HG03432 (cell line): Measurements from ENCODE around the gene DEF6.

ENCODE experiments used
- ATAC-seq: cut with Tn5 transposase; IDR thresholded peaks from one replicate; pipeline ENCODE4 v1.9.1; 2021; ENCODE audit warnings: mild to moderate bottlenecking, moderate library complexity; ENCODE audit not compliant: unreplicated experiment

Gene DEF6

DNA sequence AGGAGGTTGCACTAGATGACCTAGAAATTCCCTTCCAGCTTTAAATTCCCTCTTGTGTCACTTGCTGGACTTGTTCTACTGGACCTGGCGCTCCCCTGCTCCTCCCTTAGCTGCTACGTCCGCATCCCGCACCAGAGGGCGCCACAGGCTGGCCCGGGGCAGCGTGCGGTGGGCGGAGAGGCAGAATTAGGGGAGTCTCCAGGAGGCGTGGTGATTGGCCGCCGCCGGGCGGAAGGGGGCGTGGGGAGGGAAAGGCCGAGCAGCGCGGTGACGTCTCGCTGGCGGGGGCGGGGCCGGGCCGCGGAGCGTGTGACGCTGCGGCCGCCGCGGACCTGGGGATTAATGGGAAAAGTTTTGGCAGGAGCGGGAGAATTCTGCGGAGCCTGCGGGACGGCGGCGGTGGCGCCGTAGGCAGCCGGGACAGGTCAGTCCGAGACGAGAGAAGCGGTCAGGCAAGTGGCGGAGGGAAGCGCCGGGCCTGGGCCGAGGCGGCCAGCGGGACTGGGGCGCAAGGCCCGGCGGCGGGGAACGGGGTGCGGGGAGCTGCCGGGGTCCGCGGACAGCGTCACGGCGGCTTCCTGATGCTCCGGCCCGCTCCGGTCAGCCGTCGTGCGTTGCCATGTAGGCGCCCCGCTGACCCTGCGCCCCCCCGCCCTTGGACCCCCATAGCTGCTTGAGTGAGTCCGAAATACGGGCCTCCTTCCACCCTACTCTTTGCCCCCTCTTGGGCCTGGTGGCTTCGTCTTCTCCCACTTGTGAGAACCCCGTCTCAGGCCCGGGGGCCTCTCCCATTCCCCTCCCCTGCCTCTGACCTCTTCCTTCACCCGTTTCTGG lies 44.9 kb downstream of the DEF6 start, which contains the start of gene PPARD:
Gene PPARD (plus strand): TSS at position 301 of the 834 bp plus-strand sequence. CDS start 68,530 bp downstream, outside the sequence.
- peak; percentile 98 for ATAC-seq

DNA sequence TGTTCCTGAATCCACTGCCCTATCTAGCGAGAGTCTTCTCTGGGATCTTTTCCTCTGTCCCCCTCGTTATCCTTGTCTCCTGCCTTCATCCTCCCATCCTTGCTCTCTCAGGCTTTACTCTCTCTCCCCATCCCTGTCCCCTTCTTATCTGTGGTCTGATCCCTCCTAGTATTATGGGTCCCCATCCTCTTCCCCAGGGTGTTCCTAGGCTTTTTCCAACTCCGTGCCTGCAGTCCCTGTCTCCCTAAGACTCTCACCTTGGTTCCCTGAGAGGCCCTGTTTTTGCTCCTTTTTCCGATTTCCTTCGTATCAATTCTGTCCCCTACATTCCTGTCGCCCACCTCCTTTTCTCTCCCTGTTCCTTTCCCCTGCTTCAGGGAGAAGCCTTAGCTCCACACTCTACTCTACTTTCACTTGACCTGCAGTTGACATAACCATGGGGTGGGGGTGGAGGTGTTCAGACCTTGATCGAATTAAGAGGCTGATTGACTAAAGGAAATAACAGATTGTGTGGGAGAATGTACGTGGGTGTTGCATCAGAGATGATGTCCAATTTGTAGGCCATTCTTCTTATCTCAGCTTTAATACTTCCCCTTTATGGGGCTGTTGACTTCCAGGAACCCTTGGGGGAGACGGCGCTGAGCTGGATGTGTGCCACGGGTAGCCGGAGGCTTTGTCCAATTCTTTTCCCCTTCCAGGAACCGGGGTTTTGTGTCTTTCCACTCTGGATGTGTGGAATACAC lies 45.6 kb downstream of the DEF6 start:
- ATAC-seq, result no peak

DNA sequence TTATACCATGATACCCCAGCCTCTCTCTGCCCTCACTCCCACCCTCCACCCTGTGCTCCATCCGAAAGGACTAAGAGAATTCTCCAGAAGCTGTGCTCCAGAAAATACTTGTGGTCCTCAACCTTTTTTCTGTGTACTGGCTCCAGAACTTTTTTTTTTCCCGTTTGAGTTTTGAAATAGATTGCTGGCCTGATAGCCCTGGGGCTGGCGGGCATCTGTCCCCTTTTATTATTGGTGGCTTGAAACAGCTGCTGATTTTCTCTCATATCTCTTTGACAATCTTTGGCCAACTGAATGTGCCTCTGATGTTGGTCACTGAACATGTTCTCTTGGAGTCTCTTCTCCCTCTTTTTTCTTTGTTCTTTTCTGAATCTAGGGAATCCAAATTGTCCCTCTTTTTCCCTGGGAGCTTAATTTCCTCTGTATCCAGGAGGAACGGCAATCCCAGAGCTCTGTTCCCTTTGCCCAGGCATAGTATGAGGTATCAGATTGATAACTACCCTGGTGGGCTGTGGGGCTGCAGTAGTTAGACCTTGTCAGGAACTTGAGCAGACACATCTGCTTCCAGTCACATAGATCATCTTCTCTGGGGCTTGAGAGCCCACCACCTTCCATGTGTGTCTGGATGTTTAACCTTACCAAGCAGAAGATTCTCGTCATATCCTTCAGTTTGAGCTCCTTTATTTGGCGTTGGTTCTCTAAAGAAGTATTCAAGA lies 46.4 kb downstream of the DEF6 start:
- ATAC-seq, result no peak

DNA sequence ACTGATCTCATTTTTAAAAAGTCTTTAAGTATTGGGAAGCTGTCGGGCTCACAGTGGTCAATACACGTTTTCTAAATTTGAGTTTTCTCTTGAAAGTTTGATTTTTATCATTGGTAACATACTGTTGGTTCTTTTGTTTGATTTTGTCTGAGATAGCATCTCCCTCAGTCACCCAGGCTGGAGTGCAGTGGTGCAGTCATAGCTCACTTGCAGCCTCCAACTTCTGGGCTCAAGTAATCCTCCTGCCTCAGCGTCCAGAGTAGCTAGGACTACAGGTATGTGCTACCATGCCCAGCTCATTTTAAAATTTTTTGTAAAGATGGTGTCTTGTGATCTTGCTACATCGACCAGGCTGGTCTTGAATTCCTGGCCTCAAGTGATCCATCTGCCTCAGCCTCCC lies 53.8 kb downstream of the DEF6 start:
- ATAC-seq, result no peak

DNA sequence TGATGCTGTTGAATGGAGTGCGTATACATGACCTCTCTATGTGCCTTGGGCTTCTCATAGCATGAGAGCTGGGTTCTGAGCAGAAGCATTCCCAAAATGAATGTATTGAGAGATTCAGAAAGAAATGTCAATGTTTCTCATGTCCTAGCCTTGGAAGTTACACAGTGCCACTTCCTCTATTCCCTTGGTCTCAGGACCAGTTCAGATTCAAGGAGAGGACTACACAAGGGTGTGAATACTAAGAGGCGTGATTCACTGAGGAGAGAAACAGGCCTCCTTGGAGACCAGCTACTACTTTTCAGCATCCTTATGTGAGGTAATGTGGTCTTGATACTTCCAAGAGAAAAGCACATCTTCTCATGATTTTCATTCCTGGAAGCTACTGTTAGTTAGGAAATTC lies 55.1 kb downstream of the DEF6 start:
- ATAC-seq, result no peak

DNA sequence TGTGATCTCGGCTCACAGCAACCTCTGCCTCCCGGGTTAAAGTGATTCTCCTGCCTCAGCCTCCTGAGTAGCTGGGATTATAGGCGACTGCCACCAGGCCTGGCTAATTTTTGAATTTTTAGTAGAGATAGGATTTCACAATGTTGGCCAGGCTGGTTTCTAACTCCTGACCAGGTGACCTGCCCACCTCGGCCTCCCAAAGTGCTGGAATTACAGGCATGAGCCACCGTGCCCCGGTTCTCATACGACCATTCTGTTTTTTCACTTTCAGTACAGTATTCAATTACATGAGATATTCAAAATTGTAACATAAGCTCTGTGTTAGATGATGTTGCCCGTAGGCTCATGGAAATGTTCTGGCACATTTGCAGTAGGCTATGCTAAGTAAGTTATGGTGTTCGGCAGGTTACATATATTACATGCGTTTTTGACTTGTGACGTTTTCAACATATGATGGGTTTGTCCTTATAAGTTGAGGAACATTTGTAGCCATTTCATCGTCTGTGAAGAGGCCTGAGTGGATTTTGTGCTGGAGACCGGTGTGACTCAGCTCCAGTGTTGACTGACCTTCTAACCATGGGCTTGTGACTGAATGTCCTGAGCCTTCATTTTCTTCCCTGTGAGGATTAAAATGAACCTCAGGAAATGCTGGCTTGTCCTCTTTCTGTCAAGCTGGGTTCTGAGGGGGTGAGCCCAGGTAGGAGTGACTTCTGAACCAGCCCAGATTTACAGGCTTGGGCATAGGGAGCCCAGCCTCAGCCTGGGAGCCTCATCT lies 56.9 kb downstream of the DEF6 start:
- ATAC-seq, result no peak

DNA sequence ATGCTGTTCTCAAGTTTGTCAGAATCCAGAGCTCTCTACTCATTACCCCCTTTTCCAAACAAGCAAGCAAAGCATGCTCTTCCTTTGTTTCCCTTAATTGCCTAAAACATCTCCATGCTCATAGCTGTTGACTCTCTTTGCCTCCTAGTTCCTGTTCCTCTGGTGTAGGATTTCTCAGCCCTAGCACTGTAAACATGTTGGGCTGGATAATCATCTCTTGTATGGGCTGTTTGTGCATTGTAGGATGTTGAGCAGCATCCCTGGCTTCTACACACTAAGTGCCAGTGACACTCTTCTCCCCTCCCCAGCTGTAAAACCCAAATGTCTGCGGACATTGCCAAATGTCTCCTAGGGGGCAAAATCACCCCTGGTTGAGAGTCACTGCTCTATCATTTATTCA lies 58.8 kb downstream of the DEF6 start:
- no peak for ATAC-seq

DNA sequence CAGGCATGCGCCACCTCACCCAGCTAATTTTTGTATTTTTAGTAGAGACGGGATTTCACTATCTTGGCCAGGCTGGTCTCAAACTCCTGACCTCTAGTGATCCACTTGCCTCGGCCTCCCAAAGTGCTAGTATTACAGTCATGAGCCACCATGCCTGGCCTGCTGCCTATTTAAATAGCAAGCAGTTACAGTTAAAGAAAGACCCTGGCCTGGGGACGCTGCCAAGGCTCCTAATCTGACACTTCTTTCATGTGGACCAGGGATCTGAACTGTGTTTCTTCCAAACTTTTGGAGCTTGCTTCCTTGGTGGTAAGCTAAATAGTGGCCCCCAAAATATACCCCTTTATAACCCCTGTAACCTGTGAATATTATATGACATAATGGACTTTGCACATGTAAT lies 60.1 kb downstream of the DEF6 start:
- ATAC-seq, result no peak

DNA sequence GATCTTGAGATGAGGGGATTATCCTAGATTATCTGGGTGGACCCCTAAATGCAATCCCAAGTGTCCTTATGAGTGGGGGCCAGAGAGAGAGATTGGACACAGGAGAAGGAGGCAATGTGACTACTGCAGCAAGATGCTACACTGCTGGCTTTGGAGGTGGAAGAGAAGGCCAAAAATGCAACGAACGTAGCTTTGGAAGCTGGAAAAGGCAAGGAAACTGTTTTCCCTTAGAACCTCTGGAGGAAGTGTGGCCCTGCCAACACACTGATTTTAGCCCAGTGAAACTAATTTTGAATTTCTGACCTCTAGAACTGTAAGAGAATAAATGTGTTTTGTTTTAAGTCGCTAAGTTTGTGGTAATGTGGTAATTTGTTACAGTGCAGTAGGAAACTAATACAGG lies 60.5 kb downstream of the DEF6 start:
- no peak for ATAC-seq

DNA sequence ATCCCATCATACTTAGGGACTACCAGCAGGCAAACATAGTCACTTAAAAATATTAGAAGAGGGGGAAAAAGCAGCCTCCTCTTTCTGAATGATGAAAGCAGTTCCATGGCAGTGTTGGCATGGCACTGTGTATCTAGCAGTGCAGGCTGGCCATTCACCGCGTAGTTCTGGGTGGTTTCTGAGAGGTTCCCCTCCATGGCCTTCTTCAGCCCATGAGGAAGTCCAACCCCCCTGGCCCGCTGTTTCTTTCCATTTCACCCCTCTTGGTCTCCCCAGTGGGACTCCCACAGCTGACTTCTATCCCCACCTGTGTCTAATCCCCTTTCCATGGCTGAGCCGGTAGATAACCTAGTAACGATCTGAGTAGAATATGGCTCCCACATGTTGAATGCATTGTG lies 61.7 kb downstream of the DEF6 start:
- no peak for ATAC-seq

DNA sequence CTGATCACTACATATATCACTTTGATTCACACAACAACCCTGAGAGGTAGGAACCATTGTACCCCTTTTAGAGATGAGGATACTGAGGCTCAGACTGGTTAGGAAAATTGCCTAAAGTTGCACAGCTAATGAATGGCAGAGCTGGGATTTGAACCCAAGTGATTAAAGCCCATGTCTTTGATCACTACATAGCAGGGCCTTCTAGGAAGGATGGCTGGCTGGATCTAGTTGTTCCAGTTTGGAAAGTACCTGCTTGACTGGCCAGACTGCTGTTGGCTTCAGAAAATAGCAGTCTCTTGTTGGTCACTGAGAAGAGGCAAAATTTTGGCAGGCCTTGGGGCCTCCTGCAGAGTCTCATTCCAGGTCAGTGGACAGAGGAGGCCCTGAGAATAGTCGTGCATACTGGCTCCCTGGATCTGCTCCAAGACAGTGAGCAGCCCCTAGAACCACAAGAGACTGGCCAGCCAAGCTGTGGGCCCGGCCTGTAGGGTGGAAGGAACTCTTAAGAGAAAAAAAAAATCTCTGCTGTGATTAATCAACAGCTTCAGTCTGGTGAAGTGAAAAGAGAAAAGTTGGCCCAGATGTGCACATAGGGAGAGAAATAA lies 62.2 kb downstream of the DEF6 start:
- ATAC-seq, result no peak

DNA sequence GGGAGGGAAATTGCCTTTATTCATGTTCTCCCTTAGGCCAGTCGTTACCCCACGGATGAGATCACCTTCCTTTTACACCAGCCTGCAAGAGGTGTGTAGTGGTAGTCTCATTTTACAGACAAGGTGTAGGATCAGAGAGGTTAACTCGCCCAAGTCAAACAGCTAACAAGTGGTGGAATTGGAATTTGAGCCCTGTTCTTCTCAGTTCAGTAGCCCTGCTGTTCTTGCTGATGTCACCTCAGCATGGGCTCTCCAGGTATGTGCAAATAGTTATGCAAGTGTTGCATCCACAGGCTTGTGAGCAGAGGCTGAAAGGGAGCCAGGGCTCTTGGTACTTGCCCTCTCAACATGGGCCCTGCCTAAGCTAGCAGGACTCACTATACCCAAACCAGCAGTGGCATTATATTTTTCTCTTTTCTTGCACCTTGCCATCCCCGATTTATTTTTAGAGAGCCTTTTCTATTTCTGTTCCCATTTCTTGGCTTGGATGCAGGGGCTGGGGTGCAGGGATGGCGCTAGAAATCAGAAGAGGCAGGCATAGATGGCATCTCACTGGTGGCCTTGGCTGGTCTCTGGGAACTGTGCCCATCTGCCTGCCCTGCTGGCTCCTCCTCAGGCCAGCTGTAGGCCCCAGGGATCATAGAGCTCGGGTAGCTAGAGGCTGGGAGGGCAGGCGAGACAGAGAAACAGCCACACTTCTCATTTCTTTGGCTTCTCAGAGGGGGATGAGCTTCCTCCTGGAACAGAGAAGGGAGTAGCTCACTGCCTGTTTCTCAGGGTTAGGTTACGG lies 62.9 kb downstream of the DEF6 start:
- ATAC-seq, result no peak

DNA sequence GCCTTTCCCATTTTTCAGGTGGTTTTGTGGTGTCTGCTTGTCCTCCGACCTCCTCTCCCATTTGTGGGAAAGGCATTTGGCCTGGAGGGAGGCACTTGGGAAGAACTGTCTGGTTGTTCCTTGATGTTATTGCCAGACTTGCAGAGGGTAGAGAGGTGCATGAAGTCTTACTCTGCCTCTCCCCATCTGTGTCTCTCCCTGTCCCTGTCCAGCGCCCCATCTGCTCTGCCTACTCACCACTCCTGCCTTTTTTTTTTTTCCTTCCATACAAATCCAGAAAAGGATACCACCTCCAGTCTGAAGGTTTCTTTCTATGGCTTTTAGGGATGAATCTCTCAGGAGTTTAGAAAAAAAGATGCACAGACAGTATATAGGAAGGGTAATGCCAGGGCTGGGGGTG lies 64.6 kb downstream of the DEF6 start:
- ATAC-seq, result no peak

DNA sequence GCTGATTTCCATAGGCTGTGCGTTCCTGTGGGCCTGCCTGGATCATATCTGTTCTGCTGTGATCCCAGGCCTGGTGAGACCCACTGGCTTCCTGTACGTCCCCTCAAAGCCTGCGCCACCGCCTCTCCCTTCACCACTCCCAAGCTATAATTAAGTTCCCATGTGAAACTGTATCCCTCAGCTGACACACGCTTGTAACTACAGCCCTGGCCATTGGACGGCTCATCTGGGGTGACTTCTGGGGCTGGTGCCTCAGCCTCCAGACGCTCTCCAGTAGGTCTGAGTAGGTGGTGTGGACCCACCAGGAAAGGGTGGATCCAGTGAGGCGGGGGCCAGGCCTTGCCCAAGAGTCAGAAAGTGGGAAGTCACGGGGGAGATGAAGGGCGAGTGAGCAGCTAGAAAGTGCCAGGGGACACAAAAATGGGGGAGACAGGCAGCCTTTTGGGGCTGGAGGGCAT lies 65.7 kb downstream of the DEF6 start:
- no peak for ATAC-seq

DNA sequence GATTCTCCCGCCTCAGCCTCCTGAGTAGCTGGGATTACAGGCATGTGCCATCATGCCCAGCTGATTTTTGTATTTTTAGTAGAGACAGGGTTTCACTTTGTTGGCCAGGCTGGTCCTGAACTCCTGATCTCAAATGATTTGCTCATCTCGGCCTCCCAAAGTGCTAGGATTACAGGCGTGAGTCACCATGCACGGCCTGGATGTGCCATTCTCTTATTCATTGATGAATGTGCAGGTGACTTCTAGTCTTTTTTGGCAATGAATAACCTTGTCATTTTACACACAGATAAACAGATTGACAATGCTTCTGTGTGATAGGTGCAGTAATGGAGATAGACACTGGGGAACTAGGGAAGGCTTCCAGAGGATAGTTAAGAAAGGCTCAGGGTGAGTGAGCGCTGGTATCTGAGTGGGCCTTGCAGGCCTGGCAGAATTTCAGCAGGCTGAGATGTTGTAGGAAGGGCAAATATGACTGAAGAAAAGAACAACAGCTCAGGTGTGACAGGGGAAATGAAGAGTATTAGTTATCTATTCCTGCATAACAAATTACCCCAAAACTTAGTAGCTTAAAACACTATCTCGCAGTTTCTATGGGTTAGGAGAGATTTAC lies 68.1 kb downstream of the DEF6 start:
- ATAC-seq, result no peak

DNA sequence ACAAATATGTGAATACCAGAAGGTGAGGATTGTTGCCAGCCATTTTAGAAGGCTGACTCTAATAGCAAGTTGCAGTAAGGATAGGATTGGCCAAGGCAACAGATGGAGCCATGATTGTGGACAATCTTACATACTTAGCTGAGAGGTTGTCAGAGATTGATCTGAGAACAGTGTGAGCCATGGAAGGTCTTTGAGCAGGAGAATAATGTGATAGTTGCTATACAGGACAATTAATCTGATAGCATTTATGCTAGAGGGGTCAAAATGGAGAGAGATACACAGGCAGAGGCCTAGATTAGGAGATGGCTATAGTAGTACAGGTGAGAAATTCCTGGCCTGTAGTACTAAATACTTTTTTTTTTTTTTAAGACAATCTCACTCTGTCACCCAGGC lies 68.6 kb downstream of the DEF6 start:
- ATAC-seq, result no peak

DNA sequence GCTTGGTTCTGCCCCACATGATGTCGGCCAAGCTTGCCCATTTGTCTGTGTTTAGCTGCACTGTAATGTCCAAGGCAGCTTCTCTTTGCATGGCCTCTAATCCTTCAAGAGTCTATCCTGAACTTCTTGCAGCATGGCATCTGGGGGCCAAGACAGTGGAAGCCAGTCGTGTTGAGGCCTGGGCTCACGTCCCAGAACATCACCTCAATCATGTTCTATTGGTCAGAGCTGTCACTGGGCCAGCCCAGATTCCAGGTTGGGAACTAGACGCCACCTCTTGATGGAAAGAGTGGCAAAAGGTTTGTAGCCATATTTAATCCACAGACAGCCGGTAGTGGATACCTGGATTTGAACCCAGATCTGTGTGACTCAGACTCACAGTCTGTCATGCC lies 70.0 kb downstream of the DEF6 start:
- no peak for ATAC-seq

DNA sequence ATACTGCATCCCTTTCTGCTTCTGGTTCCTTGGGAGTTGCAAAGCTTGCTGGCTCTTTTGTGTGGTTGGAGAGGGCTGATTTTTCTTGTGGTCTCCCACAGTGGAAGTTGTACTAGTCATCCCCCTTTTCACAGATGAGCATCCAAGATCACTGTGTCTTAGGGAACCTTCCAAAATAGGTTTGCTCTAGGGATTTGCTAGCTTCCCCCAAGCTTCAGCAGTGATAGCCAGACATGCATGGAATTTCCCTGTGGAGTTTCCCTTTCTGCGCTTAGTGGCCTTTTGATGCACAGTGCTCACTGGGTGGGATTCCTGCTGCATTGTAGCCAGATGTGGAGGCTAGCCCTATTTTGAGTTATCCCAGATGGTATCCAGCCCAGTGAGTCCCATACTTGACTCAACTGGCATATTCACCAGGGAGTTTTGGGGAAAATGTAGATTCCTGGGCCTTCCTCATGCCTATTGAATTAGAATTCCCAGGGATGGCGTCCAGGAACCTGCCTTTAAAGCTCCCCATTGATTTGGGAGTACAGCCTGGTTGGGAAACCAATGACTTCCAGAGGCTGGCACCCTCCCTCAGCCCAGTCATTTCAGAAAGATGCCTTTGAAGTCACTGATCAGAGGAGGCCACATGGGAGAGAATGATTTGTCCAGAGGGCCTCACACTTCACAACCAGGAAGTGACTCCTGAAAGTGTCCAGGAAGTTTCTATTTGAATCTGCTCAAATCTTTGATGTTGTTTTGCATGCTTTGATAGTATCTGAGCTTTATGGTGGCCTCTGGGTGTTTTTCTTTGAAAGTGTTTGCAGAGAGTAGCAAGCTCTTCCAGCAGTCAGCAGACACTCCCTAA lies 70.6 kb downstream of the DEF6 start:
- ATAC-seq, result no peak
